ENCODE data around the gene TM4SF5.
A peak's percentile ranks its signal among the peaks of the same experiment; 100 is the strongest.

TM4SF5 gene

DNA sequence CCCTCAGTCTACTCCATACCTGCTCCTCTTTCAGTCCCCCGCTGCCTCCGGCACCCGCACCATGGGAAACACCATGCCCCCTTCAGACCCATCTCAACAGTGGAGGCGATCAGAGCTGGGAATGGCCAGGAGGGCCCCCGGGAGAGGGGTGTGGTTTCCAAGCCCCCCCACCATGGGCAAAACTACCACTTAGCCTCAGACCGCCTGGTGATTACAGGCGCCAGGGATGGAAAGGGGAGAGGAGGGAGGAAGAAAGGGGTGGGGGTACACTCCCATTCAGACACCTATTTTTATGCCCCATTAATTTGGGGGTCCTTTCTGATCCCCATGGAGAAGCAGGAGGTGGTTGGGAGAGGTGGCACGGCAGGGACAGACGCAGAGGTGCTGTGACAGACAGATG, 30.5 kb downstream of the TM4SF5 start, which contains the start of gene C17orf114:
Gene C17orf114 (minus strand): TSS at position 101 of the 400 bp plus-strand sequence.
- Histone ChIP-seq H2AFZ (ENCODE audit: low read depth, low read length, severe bottlenecking) (no peak within 1 kb of the TSS), H3K9ac (ENCODE audit: low read length) (no peak within 1 kb of the TSS), H3K27ac (ENCODE audit: low read depth, low read length) (no peak within 1 kb of the TSS), H3K9me2 (replicated peaks; ENCODE audit: insufficient read depth, low read length) (no peaks in the 10 kb centered on the region), H3K27me3 (ENCODE audit: low read length) (no peaks in the 10 kb centered on the region), H3K36me3 (ENCODE audit: low read length) (no peaks in the 10 kb centered on the region), H3K79me2 (ENCODE audit: insufficient read depth, low read length) (no peaks in the 10 kb centered on the region), H3K4me3 (ENCODE audit: insufficient read depth, low read length, poor library complexity, severe bottlenecking) (no peak within 1 kb of the TSS), H3K9me3 (ENCODE audit: insufficient read depth, low read length) (no peaks in the 10 kb centered on the region), H3F3A (ENCODE audit: insufficient read depth) (0 out of 2 replicates have a peak, but pooled peaks cover 7% of the 10 kb centered on the region), H3K4me2 (ENCODE audit: low read depth, low read length, poor library complexity, severe bottlenecking) (no peak within 1 kb of the TSS), H4K20me1 (ENCODE audit: low read depth, low read length) (no peaks in the 10 kb centered on the region)
- TF ChIP-seq, protein P1, sequence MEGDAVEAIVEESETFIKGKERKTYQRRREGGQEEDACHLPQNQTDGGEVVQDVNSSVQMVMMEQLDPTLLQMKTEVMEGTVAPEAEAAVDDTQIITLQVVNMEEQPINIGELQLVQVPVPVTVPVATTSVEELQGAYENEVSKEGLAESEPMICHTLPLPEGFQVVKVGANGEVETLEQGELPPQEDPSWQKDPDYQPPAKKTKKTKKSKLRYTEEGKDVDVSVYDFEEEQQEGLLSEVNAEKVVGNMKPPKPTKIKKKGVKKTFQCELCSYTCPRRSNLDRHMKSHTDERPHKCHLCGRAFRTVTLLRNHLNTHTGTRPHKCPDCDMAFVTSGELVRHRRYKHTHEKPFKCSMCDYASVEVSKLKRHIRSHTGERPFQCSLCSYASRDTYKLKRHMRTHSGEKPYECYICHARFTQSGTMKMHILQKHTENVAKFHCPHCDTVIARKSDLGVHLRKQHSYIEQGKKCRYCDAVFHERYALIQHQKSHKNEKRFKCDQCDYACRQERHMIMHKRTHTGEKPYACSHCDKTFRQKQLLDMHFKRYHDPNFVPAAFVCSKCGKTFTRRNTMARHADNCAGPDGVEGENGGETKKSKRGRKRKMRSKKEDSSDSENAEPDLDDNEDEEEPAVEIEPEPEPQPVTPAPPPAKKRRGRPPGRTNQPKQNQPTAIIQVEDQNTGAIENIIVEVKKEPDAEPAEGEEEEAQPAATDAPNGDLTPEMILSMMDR (IDR thresholded peaks at IDR 0.05; ENCODE audit: insufficient read depth, low read length, poor library complexity, severe bottlenecking): no peak
- no peak for TF ChIP-seq EZH2phosphoT487 (conservative IDR thresholded peaks at IDR 0.05; ENCODE audit: low read length)

DNA sequence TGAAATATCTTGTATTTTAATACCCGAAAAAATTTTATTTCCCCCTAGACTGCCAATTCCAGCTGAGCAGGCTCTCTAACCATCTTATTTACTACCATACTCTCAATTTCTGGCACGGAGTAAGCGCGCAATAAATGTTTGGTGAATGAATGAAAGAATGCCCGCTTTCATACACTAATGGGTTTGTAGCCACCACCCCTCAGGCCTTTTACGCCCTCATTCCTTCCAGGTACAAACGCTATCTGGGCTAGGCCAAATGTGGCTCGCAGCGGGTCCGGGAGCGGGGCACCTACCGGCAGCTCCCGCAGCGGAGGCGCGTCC, 34.7 kb downstream of the TM4SF5 start:
- Histone ChIP-seq H3K27ac (ENCODE audit: low read depth, low read length) (no peak overlapping the region), H3K36me3 (ENCODE audit: low read length) (no peaks in the 10 kb centered on the region), H3K27me3 (ENCODE audit: low read length) (no peaks in the 10 kb centered on the region), H2AFZ (ENCODE audit: low read depth, low read length, severe bottlenecking) (peak overlapping the region; percentile 90), H3K9me3 (ENCODE audit: insufficient read depth, low read length) (no peaks in the 10 kb centered on the region), H3K4me2 (ENCODE audit: low read depth, low read length, poor library complexity, severe bottlenecking) (peak overlapping the region; percentile 99), H3K79me2 (ENCODE audit: insufficient read depth, low read length) (no peaks in the 10 kb centered on the region), H4K20me1 (ENCODE audit: low read depth, low read length) (no peaks in the 10 kb centered on the region), H3K9me2 (replicated peaks; ENCODE audit: insufficient read depth, low read length) (no peaks in the 10 kb centered on the region), H3K9ac (ENCODE audit: low read length) (peak overlapping the region; percentile 72), H3K4me3 (ENCODE audit: insufficient read depth, low read length, poor library complexity, severe bottlenecking) (peak overlapping the region; percentile 94), H3F3A (ENCODE audit: insufficient read depth) (0 out of 2 replicates have a peak, but pooled peaks cover 4% of the 10 kb centered on the region)
- TF ChIP-seq EZH2phosphoT487 (conservative IDR thresholded peaks at IDR 0.05; ENCODE audit: low read length): no peak
- TF ChIP-seq, protein P1 (IDR thresholded peaks at IDR 0.05; ENCODE audit: insufficient read depth, low read length, poor library complexity, severe bottlenecking): no peak

DNA sequence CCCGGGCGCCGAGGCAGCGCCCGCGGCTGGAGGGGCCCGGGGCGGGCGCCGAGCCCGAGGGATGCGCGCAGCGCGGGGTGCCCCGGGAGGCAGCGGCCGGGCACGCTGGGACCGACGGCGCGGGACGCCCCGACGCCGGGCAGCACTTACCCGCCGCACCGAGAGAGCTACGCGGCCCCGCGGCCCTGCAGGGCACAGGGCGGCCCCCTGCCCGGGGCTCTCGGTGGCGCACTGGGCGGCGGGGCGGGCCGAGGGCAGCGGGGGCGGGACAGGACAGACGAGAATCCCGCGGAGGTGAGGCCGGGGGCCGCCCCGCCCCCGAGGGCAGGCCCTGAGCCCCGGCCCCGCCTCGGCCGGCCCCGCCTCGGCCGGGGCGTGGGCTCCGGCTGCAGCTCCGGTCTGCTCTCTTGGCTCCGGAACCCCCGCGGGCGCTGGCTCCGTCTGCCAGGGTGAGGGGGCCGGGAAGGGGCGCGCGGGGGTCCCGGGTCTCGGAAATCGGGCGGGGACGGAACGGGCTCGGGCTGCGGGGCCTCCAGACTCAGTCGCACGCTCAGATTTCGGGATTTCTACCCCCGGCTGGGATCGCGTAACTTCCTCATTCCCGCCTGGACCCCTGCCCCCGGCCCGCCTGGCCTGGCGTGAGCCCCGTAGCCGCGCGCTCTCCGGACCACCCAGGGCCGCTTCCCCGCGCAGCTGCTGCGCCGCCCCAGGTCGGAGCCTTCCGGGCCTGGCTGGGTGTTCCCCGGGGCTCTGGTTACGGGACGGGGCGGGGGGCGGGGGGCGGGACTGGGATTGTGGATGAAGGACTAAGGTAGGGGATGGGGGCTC, 35.3 kb downstream of the TM4SF5 start, which contains the start of gene PLD2:
Gene PLD2 (plus strand): TSS at position 376 of the 828 bp plus-strand sequence. CDS start 621 bp downstream, outside the sequence.
- no peaks in the 10 kb centered on the region for H3K27me3 ChIP-seq (ENCODE audit: low read length)
- H3K27ac ChIP-seq (ENCODE audit: low read depth, low read length): no peak within 1 kb of the TSS
- H3K9me3 ChIP-seq (ENCODE audit: insufficient read depth, low read length): no peaks in the 10 kb centered on the region
- 0 out of 2 replicates have a peak, but pooled peaks cover 4% of the 10 kb centered on the region for H3F3A ChIP-seq (ENCODE audit: insufficient read depth)
- no peaks in the 10 kb centered on the region for H3K79me2 ChIP-seq (ENCODE audit: insufficient read depth, low read length)
- H3K4me3 ChIP-seq (ENCODE audit: insufficient read depth, low read length, poor library complexity, severe bottlenecking): peak within 1 kb of the TSS; percentile 94
- peak within 1 kb of the TSS; percentile 99 for H3K4me2 ChIP-seq (ENCODE audit: low read depth, low read length, poor library complexity, severe bottlenecking)
- H3K9me2 ChIP-seq (replicated peaks; ENCODE audit: insufficient read depth, low read length): no peaks in the 10 kb centered on the region
- H2AFZ ChIP-seq (ENCODE audit: low read depth, low read length, severe bottlenecking): peak within 1 kb of the TSS; percentile 93
- H3K9ac ChIP-seq (ENCODE audit: low read length): peak within 1 kb of the TSS; percentile 72
- H4K20me1 ChIP-seq (ENCODE audit: low read depth, low read length): no peaks in the 10 kb centered on the region
- no peaks in the 10 kb centered on the region for H3K36me3 ChIP-seq (ENCODE audit: low read length)
- TF ChIP-seq, protein P1 (IDR thresholded peaks at IDR 0.05; ENCODE audit: insufficient read depth, low read length, poor library complexity, severe bottlenecking): no peak
- TF ChIP-seq EZH2phosphoT487 (conservative IDR thresholded peaks at IDR 0.05; ENCODE audit: low read length): no peak
